Muscle layer of duodenum (tissue), 2 donors: ENCODE results near the gene NKX6-1.
A peak's percentile ranks its signal among the peaks of the same experiment; 100 is the strongest.

Experiments
- H3K27ac ChIP-seq: one replicate; pipeline ENCODE4 v1.7.0; 2013; ENCODE audit warnings: mild to moderate bottlenecking, low read length
- H3K27me3 ChIP-seq: one replicate; pipeline ENCODE4 v1.7.0; 2013; ENCODE audit warnings: low read depth, mild to moderate bottlenecking, control low read depth, low read length
- H3K36me3 ChIP-seq, 2 donors: one replicate each; pipeline ENCODE4 v1.7.0; 2013; ENCODE audit warnings: low read length in 2 of 2, control low read depth in 1 of 2, mild to moderate bottlenecking in 1 of 2; ENCODE audit not compliant: insufficient read depth in 2 of 2, control insufficient read depth in 1 of 2
- H3K4me1 ChIP-seq, 2 donors: one replicate each; pipeline ENCODE4 v1.7.0; 2013; ENCODE audit warnings: low read length in 2 of 2, mild to moderate bottlenecking in 2 of 2, control low read depth in 1 of 2, moderate library complexity in 1 of 2; ENCODE audit not compliant: insufficient read depth in 2 of 2, control insufficient read depth in 1 of 2
- H3K4me3 ChIP-seq, 2 donors: one replicate each; pipeline ENCODE4 v1.7.0; 2013; ENCODE audit warnings: low read length in 2 of 2, low read depth in 1 of 2, mild to moderate bottlenecking in 1 of 2
- H3K9me3 ChIP-seq, 2 donors: one replicate each; pipeline ENCODE4 v1.7.0; 2013; ENCODE audit warnings: low read length in 2 of 2, control low read depth in 1 of 2, mild to moderate bottlenecking in 1 of 2; ENCODE audit not compliant: control insufficient read depth in 1 of 2
- donor health status: healthy.

Gene NKX6-1

GRCh38 chr4:84497504-84498202 is 1.4 kb downstream of the NKX6-1 start:
- Histone ChIP-seq H3K27ac (no peak overlapping the region), H3K4me1 (peaks cover 6 to 47% of the 10 kb centered on the region in 2 donors), H3K9me3 (peaks cover 0 to 7% of the 10 kb centered on the region in 2 donors), H3K4me3 (peak overlapping the region; percentile 32 to 68), H3K36me3 (no peaks in the 10 kb centered on the region), H3K27me3 (peaks cover 93% of the 10 kb centered on the region)

GRCh38 chr4:84496706-84497503 is 2.2 kb downstream of the NKX6-1 start:
- Histone ChIP-seq H3K4me1 (peaks cover 6 to 48% of the 10 kb centered on the region in 2 donors), H3K27ac (no peak overlapping the region), H3K9me3 (peaks cover 0 to 7% of the 10 kb centered on the region in 2 donors), H3K36me3 (no peaks in the 10 kb centered on the region), H3K27me3 (peaks cover 92% of the 10 kb centered on the region), H3K4me3 (peak overlapping the region in 1 of 2 donors; percentile 68)

GRCh38 chr4:84496331-84496705 is 2.8 kb downstream of the NKX6-1 start:
- Histone ChIP-seq H3K27me3 (peaks cover 92% of the 10 kb centered on the region), H3K27ac (no peak overlapping the region), H3K9me3 (peaks cover 0 to 7% of the 10 kb centered on the region in 2 donors), H3K36me3 (no peaks in the 10 kb centered on the region), H3K4me1 (peaks cover 6 to 48% of the 10 kb centered on the region in 2 donors), H3K4me3 (no peak overlapping the region)

- no peaks in the 10 kb centered on the region for H3K36me3 ChIP-seq
- H3K4me1 ChIP-seq, result peaks cover 6 to 48% of the 10 kb centered on the region in 2 donors
- H3K4me3 ChIP-seq, result no peak overlapping the region
- H3K27ac ChIP-seq, result no peak overlapping the region
- H3K9me3 ChIP-seq, result peaks cover 0 to 7% of the 10 kb centered on the region in 2 donors
- peaks cover 92% of the 10 kb centered on the region for H3K27me3 ChIP-seq
Measured at GRCh38 chr4:84495794-84496261, 3.3 kb downstream of the NKX6-1 start.

GRCh38 chr4:84495118-84495793 is 3.8 kb downstream of the NKX6-1 start:
- H3K27ac ChIP-seq, result no peak overlapping the region
- no peak overlapping the region for H3K4me3 ChIP-seq
- no peaks in the 10 kb centered on the region for H3K36me3 ChIP-seq
- peaks cover 0 to 7% of the 10 kb centered on the region in 2 donors for H3K9me3 ChIP-seq
- H3K27me3 ChIP-seq, result peaks cover 92% of the 10 kb centered on the region
- H3K4me1 ChIP-seq, result peaks cover 6 to 48% of the 10 kb centered on the region in 2 donors

- Histone ChIP-seq H3K9me3 (peaks cover 0 to 7% of the 10 kb centered on the region in 2 donors), H3K27me3 (peaks cover 92% of the 10 kb centered on the region), H3K4me1 (peaks cover under 1 to 42% of the 10 kb centered on the region in 2 donors)
Measured at GRCh38 chr4:84494531-84494930, 4.6 kb downstream of the NKX6-1 start.

GRCh38 chr4:84494076-84494475 is 5.0 kb downstream of the NKX6-1 start:
- Histone ChIP-seq H3K9me3 (peaks cover 0 to 7% of the 10 kb centered on the region in 2 donors), H3K27me3 (peaks cover 92% of the 10 kb centered on the region), H3K27ac (no peak overlapping the region), H3K4me3 (no peak overlapping the region), H3K4me1 (peaks cover 0 to 38% of the 10 kb centered on the region in 2 donors), H3K36me3 (no peaks in the 10 kb centered on the region)

More at GRCh38 chr4:84494531-84494930, 4.6 kb downstream of the NKX6-1 start:
- Histone ChIP-seq H3K4me3 (no peak overlapping the region), H3K27ac (no peak overlapping the region), H3K36me3 (no peaks in the 10 kb centered on the region)

GRCh38 chr4:84493092-84493850 is 5.8 kb downstream of the NKX6-1 start:
- Histone ChIP-seq H3K9me3 (peaks cover 0 to 7% of the 10 kb centered on the region in 2 donors), H3K4me1 (peaks cover 0 to 30% of the 10 kb centered on the region in 2 donors), H3K27ac (no peak overlapping the region), H3K36me3 (no peaks in the 10 kb centered on the region), H3K4me3 (peak overlapping the region in 1 of 2 donors; percentile 48), H3K27me3 (peaks cover 92% of the 10 kb centered on the region)

- H3K4me1 ChIP-seq, result peaks cover 0 to 24% of the 10 kb centered on the region in 2 donors
- no peak overlapping the region for H3K27ac ChIP-seq
- no peaks in the 10 kb centered on the region for H3K36me3 ChIP-seq
- peaks cover 0 to 7% of the 10 kb centered on the region in 2 donors for H3K9me3 ChIP-seq
- H3K27me3 ChIP-seq, result peaks cover 93% of the 10 kb centered on the region
- peak overlapping the region in 1 of 2 donors; percentile 48 for H3K4me3 ChIP-seq
Measured at GRCh38 chr4:84492737-84493091, 6.4 kb downstream of the NKX6-1 start.

GRCh38 chr4:84492290-84492689 is 6.8 kb downstream of the NKX6-1 start:
- peaks cover 93% of the 10 kb centered on the region for H3K27me3 ChIP-seq
- H3K4me1 ChIP-seq, result peaks cover 0 to 20% of the 10 kb centered on the region in 2 donors
- peaks cover 0 to 7% of the 10 kb centered on the region in 2 donors for H3K9me3 ChIP-seq
- no peak overlapping the region for H3K4me3 ChIP-seq
- no peak overlapping the region for H3K27ac ChIP-seq
- H3K36me3 ChIP-seq, result no peaks in the 10 kb centered on the region
